HG03575 (cell line): ENCODE results near the gene SUSD4.
"Not testable (repeated sequence)": the region's sequence is repeated elsewhere in the genome, so short reads cannot be mapped to it uniquely, and the experiment has no call there.

Experiments
- ATAC-seq: cut with Tn5 transposase; IDR thresholded peaks from one replicate; pipeline ENCODE4 v1.9.1; 2021; ENCODE audit not compliant: unreplicated experiment, insufficient number of reproducible peaks, low FRiP score; ENCODE audit errors: extremely low read depth

Gene SUSD4

DNA sequence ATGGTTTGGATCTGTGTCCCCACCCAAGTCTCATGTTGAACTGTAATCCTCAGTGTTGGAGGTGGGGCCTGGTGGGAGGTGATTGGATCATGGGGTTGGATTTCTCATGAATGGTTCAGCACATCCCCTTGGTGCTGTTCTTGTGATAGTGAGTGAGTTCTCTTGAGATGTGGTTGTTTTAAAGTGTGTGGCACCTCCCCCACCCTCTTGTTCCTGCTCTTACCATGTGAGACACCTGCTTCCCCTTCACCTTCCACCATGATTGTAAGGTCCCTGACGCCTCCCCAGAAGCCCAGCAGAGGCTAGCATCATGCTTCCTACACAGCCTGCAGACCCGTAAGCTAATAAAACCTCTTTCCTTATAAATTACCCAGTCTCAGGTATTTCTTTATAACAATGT lies 55.8 kb downstream of the SUSD4 start:
- no peak for ATAC-seq

DNA sequence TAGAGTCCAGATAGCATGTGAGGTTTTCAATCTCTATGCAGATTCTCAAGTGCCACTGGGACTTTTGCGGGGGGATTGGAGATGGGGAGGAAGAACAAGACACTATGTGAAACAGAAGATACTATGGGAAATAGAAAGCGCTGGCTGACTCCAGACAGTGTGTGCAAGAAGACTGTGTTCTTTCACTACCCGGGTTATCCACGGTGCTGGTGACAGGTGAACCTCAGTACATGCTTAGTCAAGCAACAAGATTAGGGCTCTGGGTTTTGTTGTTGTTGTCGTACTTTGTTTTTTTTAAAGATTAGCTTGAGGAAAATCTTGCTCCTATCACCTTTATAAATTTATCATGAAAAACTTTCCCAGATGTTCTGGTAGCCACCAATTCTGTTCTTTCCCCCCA lies 56.4 kb downstream of the SUSD4 start:
- ATAC-seq: no peak

GRCh38 chr1:223304931-223305330 lies 59.0 kb downstream of the SUSD4 start:
- ATAC-seq: no peak

DNA sequence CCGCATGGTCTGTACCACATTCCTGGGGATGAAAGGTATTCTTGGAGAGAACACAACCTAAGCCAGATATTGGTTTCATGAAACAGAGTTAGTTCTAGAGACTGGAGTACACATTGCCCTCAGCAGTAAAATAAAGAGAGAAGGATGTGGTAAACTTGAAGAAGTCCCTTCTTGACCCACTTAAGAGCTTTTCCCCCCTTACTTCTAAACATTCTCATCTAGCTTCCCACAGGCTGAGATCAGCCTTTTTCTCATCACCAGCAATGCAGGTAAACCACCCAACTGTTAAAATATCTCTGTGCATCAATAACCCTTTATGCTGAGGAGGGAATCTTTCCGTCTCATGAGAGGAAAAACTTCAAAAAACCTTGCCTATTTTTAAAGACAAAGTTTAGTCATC lies 62.6 kb downstream of the SUSD4 start:
- ATAC-seq: no peak

DNA sequence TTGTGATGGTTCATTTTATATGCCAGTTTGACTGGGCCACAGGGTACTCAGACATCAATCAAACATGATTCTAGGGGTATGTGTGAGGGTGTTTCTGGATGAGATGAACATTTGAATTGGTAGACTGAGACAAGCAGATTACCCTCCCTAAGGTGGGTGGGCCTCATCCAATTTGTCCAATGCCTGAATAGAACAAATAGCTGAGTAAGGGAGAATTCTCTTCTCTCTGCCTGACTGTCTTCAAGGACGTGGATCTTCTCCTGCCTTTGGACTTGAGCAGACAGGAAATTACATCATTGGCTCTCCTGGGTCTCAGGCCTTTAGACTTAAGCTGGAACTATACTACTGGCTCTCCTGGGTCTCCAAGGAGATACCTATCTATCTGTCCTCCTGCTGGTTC lies 64.4 kb downstream of the SUSD4 start:
- no peak for ATAC-seq

DNA sequence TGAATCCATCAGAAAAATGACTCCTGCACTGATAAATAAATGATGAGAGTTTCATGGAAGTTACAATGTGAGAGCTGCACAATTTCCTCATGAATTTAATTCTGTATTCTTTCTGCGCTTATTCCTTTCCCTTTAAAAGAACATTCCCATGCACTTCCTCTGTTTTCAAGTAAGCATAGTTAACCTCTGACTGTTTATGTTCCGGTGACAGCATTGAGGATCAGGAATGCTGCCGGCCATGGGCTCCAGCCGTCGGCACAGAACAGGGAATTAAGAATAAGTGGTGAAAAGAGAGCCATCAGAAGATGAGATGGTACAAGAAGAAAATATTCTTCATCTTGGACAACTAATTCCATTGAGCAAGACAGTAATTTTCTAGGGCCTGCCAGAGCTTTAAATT lies 65.3 kb downstream of the SUSD4 start:
- ATAC-seq: no peak

- ATAC-seq: no peak
Observed at GRCh38 chr1:223297800-223298199, 66.2 kb downstream of the SUSD4 start.

DNA sequence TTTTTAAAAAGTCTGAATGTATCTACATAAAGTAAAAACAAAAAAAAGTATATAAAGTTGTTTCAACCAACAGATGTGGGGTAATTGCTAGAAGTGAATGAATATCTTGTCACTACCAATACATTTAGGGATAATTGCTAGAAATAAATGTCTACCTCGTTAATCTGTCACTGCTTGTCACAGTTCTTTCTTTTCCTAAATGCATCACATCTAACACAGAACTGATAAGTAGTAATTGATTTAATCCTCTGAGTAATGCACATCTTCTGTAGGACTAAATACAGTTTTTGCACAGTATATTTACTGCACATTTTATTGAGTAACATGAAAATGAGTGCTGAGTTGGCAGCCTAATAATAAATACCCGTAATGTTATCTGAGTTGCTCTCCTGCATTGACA lies 72.2 kb downstream of the SUSD4 start:
- ATAC-seq: no peak

DNA sequence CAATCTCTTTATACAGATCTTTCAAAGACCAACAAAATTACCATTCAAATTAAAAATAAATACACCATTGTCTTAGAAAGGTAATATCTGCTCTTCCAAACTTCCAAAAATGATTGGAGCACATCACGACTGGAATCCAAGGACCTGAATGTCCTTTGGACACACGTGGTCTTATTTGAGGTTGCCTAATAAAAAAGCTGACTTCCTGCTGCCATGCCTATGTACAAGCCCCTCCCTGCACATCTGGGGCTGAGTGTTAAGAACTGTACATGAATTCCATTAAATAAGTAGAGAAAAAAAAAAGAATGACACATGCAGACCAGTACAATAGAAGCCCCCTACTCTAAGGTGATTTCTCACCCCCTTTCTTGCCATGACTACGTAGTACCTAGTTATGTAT lies 73.6 kb downstream of the SUSD4 start:
- no peak for ATAC-seq

DNA sequence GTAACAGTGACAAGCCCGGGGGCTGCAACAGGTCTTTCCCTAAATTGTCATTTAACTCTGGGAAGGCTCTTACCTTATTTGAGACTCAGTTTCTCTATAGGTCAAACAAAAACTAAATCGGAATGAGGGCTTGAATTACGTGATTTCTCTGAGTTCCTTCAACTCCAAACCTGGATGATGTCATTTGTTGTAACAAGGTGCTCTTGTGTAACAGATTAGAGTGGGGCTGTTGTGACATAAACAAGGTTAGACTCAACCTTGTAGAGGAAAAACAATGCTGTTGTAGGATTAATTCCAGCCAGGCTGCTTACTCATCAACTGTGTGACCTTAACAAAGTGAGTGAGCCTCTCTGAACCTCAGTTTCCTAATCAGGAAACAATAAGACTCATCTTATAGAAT lies 74.4 kb downstream of the SUSD4 start:
- no peak for ATAC-seq

GRCh38 chr1:223288826-223289225 lies 75.2 kb downstream of the SUSD4 start:
- ATAC-seq: no peak

- ATAC-seq: no peak
Observed at GRCh38 chr1:223285452-223285851, 78.5 kb downstream of the SUSD4 start.

- ATAC-seq: not testable (repeated sequence)
Observed at GRCh38 chr1:223283697-223284096, 80.3 kb downstream of the SUSD4 start.

DNA sequence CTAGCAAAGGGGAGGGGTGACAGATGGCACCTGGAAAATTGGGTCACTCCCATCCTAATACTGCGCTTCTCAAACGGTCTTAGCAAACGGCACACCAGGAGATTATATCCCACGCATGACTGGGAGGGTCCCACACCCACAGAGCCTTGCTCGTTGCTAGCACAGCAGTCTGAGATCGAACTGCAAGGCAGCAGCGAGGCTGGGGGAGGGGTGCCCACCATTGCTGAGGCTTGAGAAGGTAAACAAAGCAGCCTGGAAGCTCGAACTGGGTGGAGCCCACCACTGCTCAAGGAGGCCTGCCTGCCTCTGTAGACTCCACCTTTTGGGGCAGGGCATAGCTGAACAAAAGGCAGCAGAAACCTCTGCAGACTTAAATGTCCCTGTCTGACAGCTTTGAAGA lies 85.7 kb downstream of the SUSD4 start:
- not testable (repeated sequence) for ATAC-seq

GRCh38 chr1:223276029-223276428 lies 87.9 kb downstream of the SUSD4 start:
- no peak for ATAC-seq

DNA sequence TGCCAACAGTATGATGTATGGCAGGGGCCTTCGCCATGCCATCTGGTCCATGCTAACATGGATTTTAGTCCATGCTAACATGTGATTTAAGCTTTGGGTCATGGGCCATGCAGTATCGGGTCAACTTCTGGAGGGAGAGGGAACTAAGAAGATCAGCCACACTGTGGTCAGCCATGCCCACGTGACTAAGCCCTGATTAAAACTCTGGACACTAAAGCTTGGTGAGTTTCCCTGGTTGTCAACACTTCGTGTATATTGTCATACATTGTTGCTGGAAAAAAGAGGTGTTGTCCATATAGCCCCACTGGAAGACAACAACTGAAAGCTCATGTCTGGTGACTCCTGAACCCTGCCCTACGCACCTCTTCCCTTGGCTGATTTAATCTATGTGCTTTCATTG lies 90.5 kb downstream of the SUSD4 start:
- no peak for ATAC-seq

DNA sequence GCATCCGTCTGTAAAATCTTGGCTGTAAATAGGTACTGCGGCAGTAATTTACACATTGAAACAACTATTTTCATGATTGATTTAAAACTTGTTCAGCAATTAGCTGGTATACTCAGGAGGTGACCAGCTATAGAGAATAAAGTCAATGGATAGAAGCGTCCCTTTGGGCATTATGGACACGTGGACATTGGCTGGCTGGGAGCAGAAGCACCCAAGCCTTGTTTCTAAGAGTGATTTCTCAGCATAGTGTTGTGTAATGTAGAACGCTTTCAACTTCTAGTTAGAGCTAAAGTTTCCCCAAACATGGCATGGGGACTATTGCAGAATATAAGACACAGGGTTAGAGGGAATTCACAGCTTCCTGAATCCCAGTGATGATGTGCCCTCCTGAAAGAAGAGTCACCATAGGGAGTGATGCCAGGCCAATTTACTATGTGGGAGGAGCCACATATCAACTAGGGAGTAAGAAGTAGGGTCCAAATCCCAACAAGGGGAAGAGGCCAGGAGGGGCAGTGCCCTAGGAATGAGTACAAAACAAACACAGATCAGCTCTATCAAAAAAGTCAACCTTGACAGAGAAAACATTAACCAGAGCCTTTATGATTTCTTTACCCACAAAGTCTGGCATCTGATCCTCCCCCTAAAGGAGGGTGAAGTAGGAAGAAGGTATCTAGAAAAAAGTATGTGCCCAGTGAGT lies 92.7 kb downstream of the SUSD4 start:
- ATAC-seq: no peak

DNA sequence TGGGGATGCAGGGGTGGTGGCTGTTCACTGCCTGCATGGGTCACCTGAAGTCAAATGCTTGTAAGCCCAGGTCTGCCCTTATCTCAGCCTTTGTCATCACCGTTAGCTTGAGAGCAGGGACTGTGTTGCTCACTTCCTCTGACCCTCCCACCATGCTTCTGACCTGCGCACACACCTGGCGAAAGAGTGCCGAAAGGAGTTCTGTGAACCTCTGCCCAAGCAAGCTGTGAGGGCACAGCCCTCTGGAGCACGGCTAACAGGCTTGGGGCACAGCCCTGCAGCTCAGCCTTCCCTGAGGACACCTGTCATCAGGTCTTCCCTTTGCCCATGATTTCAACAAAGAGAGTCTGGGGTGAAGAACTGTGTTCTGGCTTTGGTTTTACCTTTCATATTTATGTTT lies 93.8 kb downstream of the SUSD4 start:
- ATAC-seq: no peak

DNA sequence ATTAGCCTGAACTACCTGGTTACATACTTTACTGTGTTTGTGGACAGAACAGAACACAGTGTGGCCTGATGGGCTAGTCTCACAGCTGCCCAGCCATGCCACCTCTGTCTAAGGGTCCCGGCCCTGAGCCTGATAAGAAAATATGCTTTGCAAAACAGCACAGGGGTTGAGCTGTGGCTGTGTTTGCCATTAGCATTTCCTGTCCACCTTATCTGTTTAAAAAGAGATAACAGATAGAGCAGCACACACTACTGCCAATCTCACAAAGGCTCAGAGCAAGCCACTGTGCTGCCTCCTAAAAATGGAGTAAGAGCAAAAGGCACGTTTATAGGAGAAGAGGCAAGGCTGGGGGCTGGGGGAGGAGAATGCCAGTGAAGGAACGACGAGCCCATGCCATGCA lies 95.0 kb downstream of the SUSD4 start:
- ATAC-seq: no peak

- ATAC-seq: no peak
Observed at GRCh38 chr1:223266632-223267172, 97.3 kb downstream of the SUSD4 start.
